GM12872 (cell line): ENCODE measurements around the gene ATP10A.

Experiments
- CTCF ChIP-seq: IDR thresholded peaks from 3 replicates; pipeline ENCODE4 v1.5.1; 2011; ENCODE audit warnings: low read depth, mild to moderate bottlenecking, low read length, moderate library complexity; ENCODE audit not compliant: insufficient read depth

Gene ATP10A

DNA sequence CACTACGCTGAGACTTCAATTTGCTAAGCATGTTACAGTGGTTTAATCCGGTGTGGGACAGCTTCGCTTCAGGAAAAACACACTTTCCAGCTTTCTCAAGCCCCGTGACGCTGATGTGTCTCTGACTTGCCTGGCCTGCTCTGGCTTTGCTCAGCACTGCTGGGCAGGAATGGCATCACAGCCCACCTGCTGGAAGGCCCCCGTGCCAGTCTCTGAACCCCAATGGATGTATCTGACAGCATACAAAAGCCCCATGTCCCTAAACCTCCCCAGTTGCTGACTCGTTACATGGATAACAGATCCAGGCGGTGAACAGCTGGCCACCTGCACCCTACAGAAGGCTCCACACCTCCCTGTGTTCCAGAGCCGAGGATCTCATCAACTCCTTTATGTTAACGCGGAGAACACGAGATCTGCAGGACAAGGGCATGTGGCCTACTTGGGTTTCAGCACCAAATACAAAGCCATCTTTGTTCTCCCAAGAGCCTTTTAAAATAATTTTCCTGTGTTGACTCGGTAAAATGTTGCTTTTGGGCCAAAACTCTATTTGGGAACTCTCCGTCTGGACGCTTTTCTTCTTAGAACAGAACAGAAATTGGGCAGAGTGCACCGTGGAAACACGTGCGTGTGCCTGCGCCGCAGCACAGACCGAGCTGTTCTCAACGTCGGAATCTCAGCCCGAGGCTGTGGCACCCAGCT lies 61.4 kb downstream of the ATP10A start:
- TF ChIP-seq CTCF, result no peak

DNA sequence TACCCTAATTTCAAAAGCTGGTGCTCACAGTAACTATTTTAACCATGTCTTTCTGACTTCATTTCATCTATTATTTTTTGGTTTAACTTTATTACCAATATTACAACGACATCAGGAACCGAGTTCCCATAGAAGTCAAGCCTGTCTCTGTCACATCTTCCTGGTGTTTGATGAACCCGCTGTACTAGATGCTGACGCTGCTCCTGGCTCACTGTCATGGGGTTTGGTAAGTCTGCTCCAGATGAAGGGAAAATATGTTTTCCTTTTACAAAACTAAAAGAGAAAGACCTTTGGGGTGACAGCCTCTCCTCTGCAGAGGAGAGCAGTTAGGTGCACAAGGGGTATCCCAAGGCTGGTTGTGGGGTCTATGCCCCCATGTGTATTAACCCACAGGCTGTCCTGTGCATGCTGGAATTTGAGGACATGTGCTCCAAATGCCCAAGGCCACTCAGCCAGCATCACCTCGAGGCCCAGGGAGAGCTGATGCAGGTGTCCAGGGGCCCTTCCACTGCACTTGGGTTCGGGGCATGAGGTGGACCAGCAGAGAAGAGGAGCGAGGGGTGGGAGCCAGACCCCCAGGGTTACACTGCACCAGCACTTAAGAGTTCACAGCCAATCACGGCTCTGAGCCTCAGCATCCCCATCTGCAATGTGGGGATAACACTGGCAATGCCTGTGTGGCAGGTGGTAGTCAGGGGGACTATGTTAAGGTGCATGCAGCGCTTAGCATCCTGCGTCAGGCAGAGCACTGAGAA lies 62.2 kb downstream of the ATP10A start:
- no peak for TF ChIP-seq CTCF

DNA sequence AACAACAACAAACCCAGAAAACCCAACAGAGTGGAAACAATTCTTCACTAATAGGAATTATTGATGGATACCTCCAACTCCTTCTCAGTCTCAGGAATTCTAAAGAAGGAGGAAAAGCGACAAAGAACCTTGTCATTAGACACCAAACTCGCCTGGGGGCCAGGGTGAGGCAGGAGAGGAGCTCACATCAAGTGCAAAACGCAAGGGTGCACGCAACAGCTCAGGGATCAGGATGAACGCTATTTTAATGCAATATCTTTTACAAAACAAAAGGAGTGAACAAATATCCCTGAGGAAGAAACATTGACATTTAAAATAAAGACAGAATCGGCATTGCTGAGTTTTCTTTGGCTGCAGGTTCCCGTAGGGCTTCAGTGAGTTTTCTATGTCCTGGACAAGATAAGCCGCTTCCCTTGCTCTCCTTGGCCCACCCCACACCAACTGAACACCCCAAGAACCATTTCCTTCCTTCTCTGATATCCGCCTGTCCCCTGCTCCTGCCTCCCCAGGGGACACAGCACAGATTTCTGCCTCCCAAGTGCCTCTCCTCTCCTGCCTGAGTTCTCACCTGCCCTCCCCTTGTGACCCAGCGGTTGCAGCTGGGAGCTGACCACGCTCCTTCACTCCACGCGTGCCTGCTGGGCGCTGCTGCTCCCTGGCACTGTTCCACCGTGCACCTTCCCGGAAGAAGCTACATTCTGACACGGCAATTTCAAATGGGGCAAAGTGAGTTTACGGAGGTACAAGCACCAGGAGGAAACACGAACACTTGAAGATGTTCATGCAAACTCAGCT lies 63.0 kb downstream of the ATP10A start:
- TF ChIP-seq CTCF, result no peak

- TF ChIP-seq CTCF, result no peak
Measured at GRCh38 chr15:25797936-25798901, 64.9 kb downstream of the ATP10A start.

DNA sequence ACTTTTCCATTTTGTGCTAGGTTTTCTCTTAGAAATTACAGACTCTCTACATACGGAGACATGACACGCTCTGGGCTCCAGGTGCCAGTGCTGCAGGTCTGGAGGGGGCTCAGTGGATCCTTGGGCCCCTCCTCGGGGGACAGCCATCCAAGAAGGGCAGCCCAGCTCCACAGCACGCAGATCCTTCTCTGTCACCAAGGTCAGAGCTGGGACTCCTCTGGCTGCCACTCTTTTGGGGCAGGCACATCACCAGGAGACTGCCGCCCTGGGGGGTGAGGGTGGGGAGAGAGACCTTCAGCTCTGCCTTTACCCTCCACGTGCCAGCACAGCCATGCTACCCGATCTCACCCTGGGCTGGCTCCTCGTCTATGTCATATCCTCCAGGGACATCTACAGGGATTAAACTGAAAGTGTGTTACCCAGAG lies 65.6 kb downstream of the ATP10A start:
- TF ChIP-seq CTCF, result no peak

DNA sequence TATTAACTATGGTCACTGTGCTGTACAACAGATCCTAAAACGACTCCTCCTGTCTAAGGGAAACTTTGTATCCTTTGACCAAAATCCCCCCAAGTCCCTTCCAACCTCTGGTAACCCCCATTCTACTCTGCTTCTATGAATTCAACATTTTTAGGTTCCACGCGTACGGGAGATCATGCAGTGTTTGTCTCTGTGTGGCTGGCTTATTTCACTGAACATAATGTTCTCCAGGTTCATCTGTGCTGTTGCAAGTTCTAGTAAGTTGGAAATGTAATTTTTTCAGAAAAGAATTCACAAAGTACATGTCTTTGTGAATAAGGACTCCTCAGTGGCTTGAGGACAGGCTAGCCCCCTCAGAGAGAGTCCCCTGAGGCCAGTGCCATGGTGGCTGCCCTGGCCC lies 66.1 kb downstream of the ATP10A start:
- no peak for TF ChIP-seq CTCF

DNA sequence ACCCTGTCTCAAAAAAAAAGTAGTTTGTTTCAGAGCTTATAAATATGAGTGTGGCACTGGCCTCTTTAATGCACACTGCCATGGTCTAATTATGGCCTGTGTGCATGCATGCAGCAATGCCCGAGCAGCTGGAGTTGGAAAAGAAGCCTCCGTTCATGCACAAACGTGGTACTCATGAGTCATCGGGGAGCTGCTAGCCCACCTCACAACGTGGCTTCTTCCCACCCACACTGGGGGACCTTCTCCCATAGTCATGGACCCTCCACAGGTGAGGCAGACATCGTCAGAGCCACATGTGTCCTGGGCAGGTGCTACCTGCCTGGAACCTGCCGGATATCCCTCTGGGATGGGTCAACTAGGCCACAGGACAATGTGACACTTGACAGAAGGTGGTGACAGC lies 66.7 kb downstream of the ATP10A start:
- no peak for TF ChIP-seq CTCF
